ENCODE data around the gene CACNA2D2.

The CACNA2D2 gene

DNA sequence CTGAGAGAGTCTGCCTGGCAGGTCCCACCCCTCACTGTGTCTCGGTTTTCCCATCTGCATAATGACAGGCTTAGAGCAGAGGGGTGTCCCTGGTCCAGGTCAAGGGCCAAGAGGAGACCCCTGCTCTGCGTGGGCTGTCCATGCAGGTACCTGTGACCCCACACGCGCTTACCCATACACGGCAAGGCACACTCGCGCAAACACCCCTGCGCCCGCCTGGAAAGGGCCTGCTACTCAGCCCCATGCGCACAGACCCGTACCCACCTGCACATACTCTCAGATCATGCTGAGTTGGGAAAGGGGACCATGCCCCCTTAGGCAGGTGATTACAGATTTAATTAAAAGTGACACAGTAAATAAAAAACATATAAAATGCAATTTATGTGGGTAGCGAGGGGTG, 120.7 kb downstream of the CACNA2D2 start:
- TF ChIP-seq, protein P1, sequence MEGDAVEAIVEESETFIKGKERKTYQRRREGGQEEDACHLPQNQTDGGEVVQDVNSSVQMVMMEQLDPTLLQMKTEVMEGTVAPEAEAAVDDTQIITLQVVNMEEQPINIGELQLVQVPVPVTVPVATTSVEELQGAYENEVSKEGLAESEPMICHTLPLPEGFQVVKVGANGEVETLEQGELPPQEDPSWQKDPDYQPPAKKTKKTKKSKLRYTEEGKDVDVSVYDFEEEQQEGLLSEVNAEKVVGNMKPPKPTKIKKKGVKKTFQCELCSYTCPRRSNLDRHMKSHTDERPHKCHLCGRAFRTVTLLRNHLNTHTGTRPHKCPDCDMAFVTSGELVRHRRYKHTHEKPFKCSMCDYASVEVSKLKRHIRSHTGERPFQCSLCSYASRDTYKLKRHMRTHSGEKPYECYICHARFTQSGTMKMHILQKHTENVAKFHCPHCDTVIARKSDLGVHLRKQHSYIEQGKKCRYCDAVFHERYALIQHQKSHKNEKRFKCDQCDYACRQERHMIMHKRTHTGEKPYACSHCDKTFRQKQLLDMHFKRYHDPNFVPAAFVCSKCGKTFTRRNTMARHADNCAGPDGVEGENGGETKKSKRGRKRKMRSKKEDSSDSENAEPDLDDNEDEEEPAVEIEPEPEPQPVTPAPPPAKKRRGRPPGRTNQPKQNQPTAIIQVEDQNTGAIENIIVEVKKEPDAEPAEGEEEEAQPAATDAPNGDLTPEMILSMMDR (conservative IDR thresholded peaks at IDR 0.05; ENCODE audit: low read length) = no peak
- no peak for TF ChIP-seq EZH2phosphoT487 (IDR thresholded peaks at IDR 0.05; ENCODE audit: borderline replicate concordance)
- H3K9ac ChIP-seq (ENCODE audit: low read depth, low read length, poor library complexity, severe bottlenecking) = no peak overlapping the region
- H3K36me3 ChIP-seq (ENCODE audit: insufficient read depth, low read length) = no peaks in the 10 kb centered on the region
- no peak overlapping the region for H3K4me3 ChIP-seq (ENCODE audit: low read length, poor library complexity, severe bottlenecking)
- H4K20me1 ChIP-seq (ENCODE audit: insufficient read depth, low read length, poor library complexity, severe bottlenecking) = no peaks in the 10 kb centered on the region
- H3K4me2 ChIP-seq (ENCODE audit: low read depth, low read length, poor library complexity, severe bottlenecking) = no peak overlapping the region
- H3K9me3 ChIP-seq (ENCODE audit: insufficient read depth, low read depth, low read length) = no peaks in the 10 kb centered on the region
- no peaks in the 10 kb centered on the region for H3F3A ChIP-seq (ENCODE audit: low read depth)
- H3K27me3 ChIP-seq (ENCODE audit: insufficient read depth, low read length, poor library complexity, severe bottlenecking) = no peaks in the 10 kb centered on the region
- no peaks in the 10 kb centered on the region for H3K79me2 ChIP-seq (ENCODE audit: insufficient read depth, low read length)
- H3K9me2 ChIP-seq (replicated peaks; ENCODE audit: low read depth, low read length) = no peaks in the 10 kb centered on the region
- no peak overlapping the region for H2AFZ ChIP-seq (ENCODE audit: low read length)
- no peaks in the 10 kb centered on the region for H3K4me1 ChIP-seq (ENCODE audit: insufficient read depth, low read length, poor library complexity, severe bottlenecking)

DNA sequence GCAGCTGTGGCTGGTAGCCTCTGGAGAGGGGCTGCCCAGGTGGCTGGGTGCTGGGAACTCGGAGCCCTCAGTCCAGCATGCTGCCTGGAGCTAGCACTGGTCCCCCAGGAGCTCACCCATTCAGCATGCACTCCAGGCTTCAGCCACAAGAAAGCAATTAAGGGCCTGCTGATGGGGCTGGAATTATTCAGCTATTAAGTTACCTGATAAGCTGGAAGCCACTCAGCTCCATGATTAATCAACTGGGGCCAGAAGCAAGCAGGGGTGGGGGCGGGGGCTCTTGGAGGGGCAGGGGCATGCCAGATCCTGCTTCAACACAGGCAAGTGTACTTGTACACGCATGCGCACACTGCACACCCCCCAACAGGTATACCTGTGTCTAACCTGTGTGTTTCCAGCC, 122.1 kb downstream of the CACNA2D2 start:
- Histone ChIP-seq H3K9me3 (ENCODE audit: insufficient read depth, low read depth, low read length) (no peaks in the 10 kb centered on the region), H3F3A (ENCODE audit: low read depth) (no peaks in the 10 kb centered on the region), H3K9ac (ENCODE audit: low read depth, low read length, poor library complexity, severe bottlenecking) (no peak overlapping the region), H3K4me3 (ENCODE audit: low read length, poor library complexity, severe bottlenecking) (no peak overlapping the region), H3K79me2 (ENCODE audit: insufficient read depth, low read length) (no peaks in the 10 kb centered on the region), H3K4me1 (ENCODE audit: insufficient read depth, low read length, poor library complexity, severe bottlenecking) (no peaks in the 10 kb centered on the region), H3K4me2 (ENCODE audit: low read depth, low read length, poor library complexity, severe bottlenecking) (no peak overlapping the region), H3K9me2 (replicated peaks; ENCODE audit: low read depth, low read length) (no peaks in the 10 kb centered on the region), H2AFZ (ENCODE audit: low read length) (no peak overlapping the region), H4K20me1 (ENCODE audit: insufficient read depth, low read length, poor library complexity, severe bottlenecking) (no peaks in the 10 kb centered on the region), H3K36me3 (ENCODE audit: insufficient read depth, low read length) (no peaks in the 10 kb centered on the region), H3K27me3 (ENCODE audit: insufficient read depth, low read length, poor library complexity, severe bottlenecking) (no peaks in the 10 kb centered on the region)
- TF ChIP-seq, protein P1 (conservative IDR thresholded peaks at IDR 0.05; ENCODE audit: low read length) = no peak
- TF ChIP-seq EZH2phosphoT487 (IDR thresholded peaks at IDR 0.05; ENCODE audit: borderline replicate concordance) = no peak

DNA sequence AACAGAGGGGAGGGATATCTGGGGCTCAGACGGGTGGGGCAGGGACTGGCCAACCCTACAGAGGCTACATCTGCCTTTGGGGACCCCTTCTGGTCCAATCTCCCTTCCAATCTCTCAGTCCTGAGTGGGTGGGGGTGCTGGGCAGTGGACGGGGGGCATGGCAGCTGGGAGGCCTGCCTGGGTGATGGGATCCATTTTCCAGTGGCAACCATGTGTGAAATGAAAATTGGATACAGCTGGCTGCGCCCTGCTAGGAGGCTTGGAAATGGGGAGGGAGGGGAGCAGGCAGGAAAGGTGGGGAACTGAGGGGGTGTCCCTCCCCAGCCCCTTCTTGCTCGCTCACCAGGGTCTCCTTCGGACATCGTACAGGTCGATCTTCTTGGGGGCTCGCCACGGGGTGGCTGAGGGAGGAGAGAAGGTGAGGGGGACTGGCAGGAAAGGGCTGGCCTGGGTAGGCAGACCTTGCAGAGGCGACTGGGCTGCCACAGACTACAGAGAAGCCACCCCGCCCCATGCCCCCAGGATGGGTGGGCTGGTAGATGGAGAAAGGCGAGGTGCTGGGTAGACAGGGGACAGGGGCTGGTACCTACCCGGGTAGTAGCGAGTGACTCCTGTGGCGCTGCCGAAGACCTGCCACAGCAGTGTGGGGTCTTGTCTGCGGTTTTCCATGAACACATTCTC, 122.9 kb downstream of the CACNA2D2 start:
- Histone ChIP-seq H3F3A (ENCODE audit: low read depth) (no peaks in the 10 kb centered on the region), H3K4me1 (ENCODE audit: insufficient read depth, low read length, poor library complexity, severe bottlenecking) (no peaks in the 10 kb centered on the region), H4K20me1 (ENCODE audit: insufficient read depth, low read length, poor library complexity, severe bottlenecking) (no peaks in the 10 kb centered on the region), H3K36me3 (ENCODE audit: insufficient read depth, low read length) (no peaks in the 10 kb centered on the region), H3K9ac (ENCODE audit: low read depth, low read length, poor library complexity, severe bottlenecking) (no peak overlapping the region), H3K9me3 (ENCODE audit: insufficient read depth, low read depth, low read length) (no peaks in the 10 kb centered on the region), H3K9me2 (replicated peaks; ENCODE audit: low read depth, low read length) (no peaks in the 10 kb centered on the region), H3K4me3 (ENCODE audit: low read length, poor library complexity, severe bottlenecking) (no peak overlapping the region), H3K79me2 (ENCODE audit: insufficient read depth, low read length) (no peaks in the 10 kb centered on the region), H2AFZ (ENCODE audit: low read length) (no peak overlapping the region), H3K27me3 (ENCODE audit: insufficient read depth, low read length, poor library complexity, severe bottlenecking) (no peaks in the 10 kb centered on the region), H3K4me2 (ENCODE audit: low read depth, low read length, poor library complexity, severe bottlenecking) (no peak overlapping the region)
- TF ChIP-seq, protein P1 (conservative IDR thresholded peaks at IDR 0.05; ENCODE audit: low read length) = no peak
- TF ChIP-seq EZH2phosphoT487 (IDR thresholded peaks at IDR 0.05; ENCODE audit: borderline replicate concordance) = no peak
